Chondrocyte (in vitro differentiated cells): Measurements from ENCODE around the gene SPTBN4. TPM values are rescaled to one million over a fixed set of nuclear protein-coding genes. Genes with fewer than 3 reads are reported as not detected.
"Not testable (repeated sequence)": the region's sequence is repeated elsewhere in the genome, so short reads cannot be mapped to it uniquely, and the experiment has no call there.

Experiments used
- DNase-seq: peaks from one replicate; pipeline ENCODE4 v3.0.0; 2021; ENCODE audit warnings: mixed read lengths, low spot score
- H3K27ac Mint-ChIP-seq: one replicate; pipeline ENCODE4 v1.8.0; 2021; ENCODE audit warnings: mild to moderate bottlenecking, moderate library complexity, mixed read lengths; ENCODE audit not compliant: unreplicated experiment
- H3K27me3 Mint-ChIP-seq: 2 replicates; pipeline ENCODE4 v1.8.0; 2021; ENCODE audit warnings: low read depth, mixed read lengths
- H3K36me3 Mint-ChIP-seq: 2 replicates; pipeline ENCODE4 v1.8.0; 2021; ENCODE audit warnings: low read depth, mixed read lengths
- H3K4me1 Mint-ChIP-seq: 2 replicates; pipeline ENCODE4 v1.8.0; 2021; ENCODE audit warnings: low read depth, mild to moderate bottlenecking, mixed read lengths
- H3K4me3 Mint-ChIP-seq: one replicate; pipeline ENCODE4 v1.8.0; 2021; ENCODE audit warnings: mild to moderate bottlenecking, moderate library complexity, mixed read lengths; ENCODE audit not compliant: unreplicated experiment
- H3K9me3 Mint-ChIP-seq: 2 replicates; pipeline ENCODE4 v1.8.0; 2021; ENCODE audit warnings: low read depth, mixed read lengths
- CTCF ChIP-seq: fragments of 200-600 bp; sonication (generic); IDR thresholded peaks from 2 replicates; pipeline ENCODE4 v1.5.0; 2021; ENCODE audit warnings: antibody characterized with exemption, mild to moderate bottlenecking, moderate library complexity
- total RNA-seq: library from RNA; stranded (reverse); gene quantifications from 3 replicates; pipeline ENCODE4 v1.2.1, GENCODE V29; 2021

SPTBN4 gene
- total RNA-seq, 1 donor from 2014 or later: 2.5 TPM

DNA sequence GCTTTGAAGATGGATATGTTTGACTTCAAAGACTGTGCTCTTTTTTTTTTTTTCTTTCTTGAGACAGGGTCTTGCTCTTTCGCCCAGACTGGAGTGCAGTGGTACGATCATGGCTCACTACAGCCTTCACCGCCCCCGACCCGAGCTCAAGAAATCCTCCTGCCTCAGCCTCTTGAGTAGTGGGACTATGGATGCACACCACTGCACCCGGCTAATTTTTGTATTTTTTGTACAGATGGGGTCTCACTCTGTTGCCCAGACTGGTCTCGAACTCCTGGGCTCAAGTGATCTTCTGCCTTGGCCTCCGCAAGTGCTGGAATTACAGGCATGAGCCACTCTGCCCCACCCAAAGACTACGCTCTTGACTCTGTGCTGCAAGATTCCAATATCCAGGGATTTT lies 50.4 kb downstream of the SPTBN4 start:
- peaks cover 6% of the 10 kb centered on the region for H3K4me1 Mint-ChIP-seq
- no peak overlapping the region for H3K4me3 Mint-ChIP-seq
- no peak for TF ChIP-seq CTCF
- DNase-seq: no peak
- H3K27ac Mint-ChIP-seq: no peak overlapping the region
- no peaks in the 10 kb centered on the region for H3K9me3 Mint-ChIP-seq
- H3K36me3 Mint-ChIP-seq: peaks cover 7% of the 10 kb centered on the region
- H3K27me3 Mint-ChIP-seq: peaks cover 43% of the 10 kb centered on the region

DNA sequence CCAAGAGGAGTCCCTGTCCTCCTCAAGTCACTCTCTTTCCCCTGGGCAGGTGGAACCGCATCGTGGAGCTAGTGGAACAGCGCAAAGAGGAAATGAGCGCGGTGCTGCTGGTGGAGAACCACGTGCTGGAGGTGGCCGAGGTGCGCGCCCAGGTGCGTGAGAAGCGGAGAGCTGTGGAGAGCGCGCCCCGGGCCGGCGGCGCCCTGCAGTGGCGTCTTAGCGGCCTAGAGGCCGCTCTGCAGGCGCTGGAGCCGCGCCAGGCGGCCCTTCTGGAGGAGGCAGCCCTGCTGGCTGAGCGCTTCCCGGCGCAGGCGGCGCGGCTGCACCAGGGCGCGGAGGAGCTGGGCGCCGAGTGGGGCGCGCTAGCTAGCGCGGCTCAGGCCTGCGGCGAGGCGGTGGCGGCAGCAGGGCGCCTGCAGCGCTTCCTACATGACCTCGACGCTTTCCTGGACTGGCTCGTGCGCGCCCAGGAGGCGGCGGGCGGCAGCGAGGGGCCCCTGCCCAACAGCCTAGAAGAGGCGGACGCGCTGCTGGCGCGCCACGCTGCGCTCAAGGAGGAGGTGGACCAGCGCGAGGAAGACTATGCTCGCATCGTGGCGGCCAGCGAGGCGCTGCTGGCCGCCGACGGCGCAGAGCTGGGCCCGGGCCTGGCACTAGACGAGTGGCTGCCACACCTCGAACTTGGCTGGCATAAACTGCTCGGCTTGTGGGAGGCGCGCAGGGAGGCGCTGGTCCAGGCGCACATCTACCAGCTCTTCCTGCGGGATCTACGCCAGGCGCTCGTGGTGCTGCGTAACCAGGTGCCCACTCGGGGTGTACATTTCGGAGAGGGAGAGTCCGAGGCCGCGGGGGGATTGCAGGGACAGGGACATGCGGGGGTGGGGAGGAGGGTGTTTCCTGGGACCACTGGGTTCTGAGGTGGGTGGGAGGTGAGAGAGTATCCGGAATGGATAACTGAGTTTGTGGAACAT lies 52.8 kb downstream of the SPTBN4 start:
- Mint-ChIP-seq H3K4me3 (no peak overlapping the region), H3K36me3 (no peaks in the 10 kb centered on the region), H3K27me3 (peaks cover 34% of the 10 kb centered on the region), H3K27ac (no peak overlapping the region), H3K9me3 (no peaks in the 10 kb centered on the region), H3K4me1 (peaks cover 3% of the 10 kb centered on the region)
- peak; percentile 28 for TF ChIP-seq CTCF
- DNase-seq: no peak

- Mint-ChIP-seq H3K4me3 (no peak overlapping the region), H3K9me3 (no peaks in the 10 kb centered on the region), H3K4me1 (peaks cover 3% of the 10 kb centered on the region), H3K36me3 (no peaks in the 10 kb centered on the region), H3K27me3 (peaks cover 37% of the 10 kb centered on the region), H3K27ac (no peak overlapping the region)
- no peak for DNase-seq
- TF ChIP-seq CTCF: peak; percentile 70
Observed at GRCh38 chr19:40521276-40521675, 54.5 kb downstream of the SPTBN4 start.

- H3K4me3 Mint-ChIP-seq: not testable (repeated sequence)
Observed at GRCh38 chr19:40521900-40522299, 55.1 kb downstream of the SPTBN4 start.

GRCh38 chr19:40523322-40524047 lies 56.7 kb downstream of the SPTBN4 start:
- no peaks in the 10 kb centered on the region for H3K9me3 Mint-ChIP-seq
- H3K4me3 Mint-ChIP-seq: no peak overlapping the region
- no peak overlapping the region for H3K27ac Mint-ChIP-seq
- peaks cover 26% of the 10 kb centered on the region for H3K27me3 Mint-ChIP-seq
- no peaks in the 10 kb centered on the region for H3K36me3 Mint-ChIP-seq
- peak; percentile 76 for TF ChIP-seq CTCF
- no peak for DNase-seq
- H3K4me1 Mint-ChIP-seq: peaks cover 3% of the 10 kb centered on the region

More at GRCh38 chr19:40521900-40522299, 55.1 kb downstream of the SPTBN4 start:
- not testable (repeated sequence) for DNase-seq, H3K27ac Mint-ChIP-seq, H3K36me3 Mint-ChIP-seq, H3K4me1 Mint-ChIP-seq, H3K9me3 Mint-ChIP-seq
- peaks cover 33% of the 10 kb centered on the region for H3K27me3 Mint-ChIP-seq
